CD4-positive, CD25-positive, alpha-beta regulatory T cell (primary cell): Measurements from ENCODE around the gene ADCY2. TPM values are rescaled to one million over a fixed set of nuclear protein-coding genes. Genes with fewer than 3 reads are reported as not detected.

Source experiments
- ATAC-seq, 2 donors: fragments of 150-1000 bp; cut with Tn5 transposase; one replicate each; pipeline ENCODE4 v1.10.0; 2021; ENCODE audit warnings: low read depth in 2 of 2, moderate number of reproducible peaks in 2 of 2, moderate library complexity in 1 of 2
- DNase-seq, 3 donors: peaks; one replicate each; pipeline versions ENCODE4 v3.0.0 to v3.0.0-alpha.2; 2012 to 2022; ENCODE audit warnings: mixed read lengths in 1 of 3
- H3K27ac ChIP-seq: one replicate; pipeline ENCODE4 v1.7.0; 2013; ENCODE audit warnings: mild to moderate bottlenecking, low read length; ENCODE audit not compliant: insufficient read depth, poor library complexity, severe bottlenecking
- H3K27me3 ChIP-seq: one replicate; pipeline ENCODE4 v1.7.0; 2013; ENCODE audit warnings: low read length; ENCODE audit not compliant: control insufficient read depth, insufficient read depth
- H3K36me3 ChIP-seq: one replicate; pipeline ENCODE4 v1.7.0; 2013; ENCODE audit warnings: mild to moderate bottlenecking, low read length, moderate library complexity; ENCODE audit not compliant: control insufficient read depth, insufficient read depth
- H3K4me1 ChIP-seq: 2 replicates; pipeline ENCODE4 v1.7.0; 2013; ENCODE audit warnings: mild to moderate bottlenecking, low read length; ENCODE audit not compliant: insufficient read depth, control insufficient read depth, poor library complexity, severe bottlenecking
- H3K4me3 ChIP-seq: one replicate; pipeline ENCODE4 v1.7.0; 2013; ENCODE audit warnings: low read depth, mild to moderate bottlenecking, low read length, moderate library complexity
- H3K9me3 ChIP-seq, 2 experiments: 1 replicate in 1 of 2; 2 replicates in 1 of 2; pipeline ENCODE4 v1.7.0; 2013; ENCODE audit warnings: low read length in 2 of 2, mild to moderate bottlenecking in 1 of 2, moderate library complexity in 1 of 2; ENCODE audit not compliant: control insufficient read depth in 2 of 2
- H3K27ac Mint-ChIP-seq, 3 donors: one replicate each; pipeline ENCODE4 v1.8.0; 2020 to 2022; ENCODE audit warnings: mild to moderate bottlenecking in 3 of 3, mixed read lengths in 3 of 3, moderate library complexity in 2 of 3
- H3K27me3 Mint-ChIP-seq: one replicate; pipeline ENCODE4 v1.8.0; 2022; ENCODE audit warnings: mild to moderate bottlenecking, mixed read lengths
- H3K36me3 Mint-ChIP-seq: one replicate; pipeline ENCODE4 v1.8.0; 2020; ENCODE audit warnings: mixed read lengths
- H3K4me1 Mint-ChIP-seq, 4 donors: one replicate each; pipeline ENCODE4 v1.8.0; 2020 to 2022; ENCODE audit warnings: mixed read lengths in 4 of 4, mild to moderate bottlenecking in 1 of 4
- H3K4me3 Mint-ChIP-seq, 4 donors: one replicate each; pipeline ENCODE4 v1.8.0; 2020 to 2022; ENCODE audit warnings: mild to moderate bottlenecking in 4 of 4, mixed read lengths in 4 of 4, moderate library complexity in 3 of 4
- H3K9me3 Mint-ChIP-seq, 7 donors: one replicate each; pipeline ENCODE4 v1.8.0; 2020 to 2022; ENCODE audit warnings: mixed read lengths in 7 of 7, mild to moderate bottlenecking in 3 of 7, moderate library complexity in 2 of 7
- polyA plus RNA-seq, 4 donors: library from polyadenylated mRNA; unstranded; fragments of 300-500 nt; fragmentation: Illumina TruSeq; gene quantifications; one replicate each; pipeline ENCODE4 v1.2.3, GENCODE V29; 2021
- total RNA-seq: library from RNA; stranded (reverse); gene quantifications from one replicate; pipeline ENCODE4 v1.2.3, GENCODE V29; 2022

ADCY2 gene
- total and polyA plus RNA-seq, 5 donors from 2014 or later, result not detected

DNA sequence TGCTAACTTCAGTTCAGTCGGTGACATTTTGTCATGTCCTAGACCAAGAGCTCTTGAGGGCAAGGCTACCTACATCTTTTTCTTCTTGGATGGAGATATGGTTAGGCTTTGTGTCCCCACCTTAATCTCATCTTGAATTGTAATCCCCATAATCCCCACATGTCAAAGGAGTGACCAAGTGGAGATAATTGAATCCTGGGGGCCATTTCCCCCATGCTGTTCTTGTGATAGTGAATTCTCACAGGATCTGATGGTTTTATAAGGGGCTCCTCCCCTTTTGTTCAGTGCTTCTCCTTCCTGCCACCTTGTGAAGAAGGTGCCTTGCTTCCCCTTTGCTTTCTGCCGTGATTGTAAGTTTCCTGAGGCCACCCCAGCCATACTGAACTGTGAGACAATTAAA lies 457.1 kb downstream of the ADCY2 start:
- DNase-seq, result no peak
- no peak overlapping the region for H3K27ac ChIP-seq
- H3K4me1 ChIP-seq, result peaks cover 29% of the 10 kb centered on the region
- no peak for ATAC-seq
- Mint-ChIP-seq H3K27ac (peak overlapping the region in 1 of 3 donors; percentile 5), H3K27me3 (peaks cover 45% of the 10 kb centered on the region), H3K4me3 (peak overlapping the region in 1 of 4 donors; percentile 93), H3K9me3 (peaks cover 0 to 3% (median 0%) of the 10 kb centered on the region in 7 donors), H3K36me3 (no peaks in the 10 kb centered on the region), H3K4me1 (peaks cover 12 to 29% (median 20%) of the 10 kb centered on the region in 4 donors)
- H3K4me3 ChIP-seq, result no peak overlapping the region
- H3K27me3 ChIP-seq, result peaks cover 16% of the 10 kb centered on the region
- H3K9me3 ChIP-seq, result no peaks in the 10 kb centered on the region
- H3K36me3 ChIP-seq, result no peaks in the 10 kb centered on the region

DNA sequence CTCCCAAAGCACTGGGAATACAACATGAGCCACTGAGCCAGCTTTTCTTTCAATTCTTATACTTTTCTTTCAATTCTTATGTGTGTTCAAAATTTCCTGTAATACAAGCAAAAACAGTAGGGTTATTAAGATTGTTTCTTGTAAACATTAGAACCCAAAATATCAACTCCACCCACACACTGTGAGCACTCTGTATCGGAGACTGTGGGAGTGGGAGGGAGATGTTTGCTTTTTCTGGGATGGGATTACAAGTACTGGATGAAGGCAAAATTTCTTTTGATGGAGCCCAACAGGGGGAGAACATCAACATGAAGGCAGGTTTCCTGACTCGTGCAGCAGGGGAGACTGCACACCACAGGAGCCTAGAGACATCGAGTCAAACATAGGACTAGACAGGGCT lies 459.7 kb downstream of the ADCY2 start:
- peaks cover 7% of the 10 kb centered on the region for H3K36me3 Mint-ChIP-seq

DNA sequence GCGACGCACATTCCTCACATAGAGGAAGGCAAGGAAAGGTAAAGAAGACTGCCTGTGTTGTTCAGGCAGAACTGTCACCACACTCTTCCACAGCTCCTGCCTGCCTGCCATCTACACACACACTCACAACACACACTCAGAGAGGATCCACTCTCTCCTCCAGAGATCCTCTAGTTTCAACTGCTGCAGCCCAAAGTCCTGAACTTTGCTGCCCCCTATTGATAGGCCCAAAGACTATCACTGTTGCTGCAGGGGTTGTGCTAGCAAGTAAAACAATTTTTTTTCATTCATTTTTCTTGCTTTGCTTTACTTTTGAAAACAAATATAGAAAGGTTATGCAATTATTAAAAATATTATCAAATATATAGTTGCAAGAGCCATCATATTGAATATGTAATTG lies 460.9 kb downstream of the ADCY2 start:
- no peaks in the 10 kb centered on the region for H3K9me3 ChIP-seq
- peaks cover 19 to 29% (median 23%) of the 10 kb centered on the region in 4 donors for H3K4me1 Mint-ChIP-seq
- peaks cover 24% of the 10 kb centered on the region for H3K36me3 ChIP-seq
- H3K4me3 ChIP-seq, result no peak overlapping the region
- H3K36me3 Mint-ChIP-seq, result peaks cover 12% of the 10 kb centered on the region
- no peak overlapping the region for H3K4me3 Mint-ChIP-seq
- no peaks in the 10 kb centered on the region for H3K27me3 ChIP-seq
- H3K27me3 Mint-ChIP-seq, result peaks cover 16% of the 10 kb centered on the region
- no peak overlapping the region for H3K27ac Mint-ChIP-seq
- no peak overlapping the region for H3K27ac ChIP-seq
- peak in 1 of 2 donors; percentile 40 for ATAC-seq
- peak in 1 of 3 donors; percentile 75 for DNase-seq
- peaks cover 0 to 1% (median 0%) of the 10 kb centered on the region in 7 donors for H3K9me3 Mint-ChIP-seq
- peaks cover 21% of the 10 kb centered on the region for H3K4me1 ChIP-seq

More for the DNA sequence above, 459.7 kb downstream of the ADCY2 start:
- Mint-ChIP-seq H3K27me3 (peaks cover 24% of the 10 kb centered on the region), H3K9me3 (peaks cover 0 to 1% (median 0%) of the 10 kb centered on the region in 7 donors), H3K4me1 (peaks cover 22 to 36% (median 28%) of the 10 kb centered on the region in 4 donors), H3K4me3 (peak overlapping the region in 1 of 4 donors; percentile 12), H3K27ac (no peak overlapping the region)
- H3K27ac ChIP-seq, result no peak overlapping the region
- H3K4me1 ChIP-seq, result peaks cover 29% of the 10 kb centered on the region
- H3K9me3 ChIP-seq, result no peaks in the 10 kb centered on the region
- H3K27me3 ChIP-seq, result no peaks in the 10 kb centered on the region
- ATAC-seq (no peak), DNase-seq (no peak)
- H3K36me3 ChIP-seq, result peaks cover 12% of the 10 kb centered on the region
- no peak overlapping the region for H3K4me3 ChIP-seq

DNA sequence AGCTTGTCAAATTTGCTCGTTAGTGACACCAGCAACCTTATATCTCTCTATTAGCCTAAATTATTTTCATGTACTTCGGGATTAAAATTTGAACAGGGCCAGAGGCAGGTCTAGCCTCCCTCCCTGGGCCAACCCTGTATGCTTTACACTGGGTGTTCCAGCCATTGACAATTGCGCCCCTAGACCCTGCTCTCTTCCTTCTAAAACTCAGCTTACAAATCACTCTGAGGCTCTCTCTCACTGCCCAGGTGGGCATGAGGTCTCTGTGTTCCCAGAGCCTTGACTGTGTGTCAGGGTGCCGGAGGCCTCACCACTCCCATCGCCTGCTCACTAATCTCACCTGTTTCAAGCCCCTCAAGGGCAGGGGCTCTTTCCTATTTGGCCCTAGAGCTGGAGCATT lies 461.4 kb downstream of the ADCY2 start:
- H3K4me3 Mint-ChIP-seq, result no peak overlapping the region
- no peak overlapping the region for H3K4me3 ChIP-seq
- DNase-seq (no peak), ATAC-seq (no peak)
- peaks cover 17 to 24% (median 18%) of the 10 kb centered on the region in 4 donors for H3K4me1 Mint-ChIP-seq
- peaks cover 13% of the 10 kb centered on the region for H3K36me3 Mint-ChIP-seq
- H3K9me3 ChIP-seq, result no peaks in the 10 kb centered on the region
- H3K27me3 ChIP-seq, result no peaks in the 10 kb centered on the region
- peaks cover 11% of the 10 kb centered on the region for H3K27me3 Mint-ChIP-seq
- H3K9me3 Mint-ChIP-seq, result peaks cover 0 to 1% (median 0%) of the 10 kb centered on the region in 7 donors
- H3K4me1 ChIP-seq, result peaks cover 17% of the 10 kb centered on the region
- no peak overlapping the region for H3K27ac ChIP-seq
- peak overlapping the region; percentile 63 to 71 (median 67) for H3K27ac Mint-ChIP-seq
- H3K36me3 ChIP-seq, result peaks cover 29% of the 10 kb centered on the region

DNA sequence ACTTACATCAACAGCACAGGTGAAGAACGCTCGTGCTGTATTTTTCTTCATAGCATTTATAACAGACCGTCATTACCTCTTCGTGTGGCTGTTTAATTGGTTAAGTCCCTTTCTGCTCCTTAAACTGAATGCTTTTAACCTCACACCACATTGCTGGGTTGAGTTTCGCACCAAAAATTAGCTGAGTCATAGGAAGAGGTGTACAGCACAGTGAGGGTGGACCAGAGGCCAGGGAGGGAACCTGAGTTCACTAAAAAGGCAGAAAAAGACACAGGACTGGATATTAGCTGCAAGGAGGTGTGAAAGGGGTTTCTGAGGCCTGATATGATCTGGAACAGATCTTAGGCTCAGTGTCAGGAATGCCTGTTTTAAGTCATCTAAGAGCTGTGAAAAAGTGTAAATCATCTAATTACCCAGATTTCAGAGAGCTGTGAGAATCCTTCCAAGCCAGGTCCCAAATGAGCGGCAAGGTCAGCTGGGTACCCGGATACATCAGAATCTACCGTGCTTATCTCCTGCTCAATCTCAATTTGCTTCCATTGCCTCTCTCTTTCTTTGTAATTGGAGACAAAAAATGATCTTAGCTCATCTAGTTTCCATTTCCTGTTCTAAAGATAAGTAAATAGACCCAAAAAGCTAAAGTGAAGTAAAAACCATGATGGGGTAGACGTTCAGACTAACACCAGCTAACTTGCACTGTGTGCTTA lies 462.1 kb downstream of the ADCY2 start:
- Histone ChIP-seq H3K4me1 (peaks cover 14% of the 10 kb centered on the region), H3K4me3 (peak overlapping the region; percentile 27), H3K27me3 (no peaks in the 10 kb centered on the region), H3K9me3 (no peaks in the 10 kb centered on the region), H3K27ac (peak overlapping the region; percentile 44), H3K36me3 (peaks cover 37% of the 10 kb centered on the region)
- H3K4me3 Mint-ChIP-seq, result peak overlapping the region in 3 of 4 donors; percentile 3 to 42 (median 19)
- ATAC-seq (peak; percentile 58 to 64), DNase-seq (peak in 1 of 3 donors; percentile 64)
- peaks cover 16% of the 10 kb centered on the region for H3K36me3 Mint-ChIP-seq
- peaks cover 3% of the 10 kb centered on the region for H3K27me3 Mint-ChIP-seq
- peaks cover 14 to 20% (median 16%) of the 10 kb centered on the region in 4 donors for H3K4me1 Mint-ChIP-seq
- peaks cover 0 to 1% (median 0%) of the 10 kb centered on the region in 7 donors for H3K9me3 Mint-ChIP-seq
- peak overlapping the region; percentile 71 to 90 (median 71) for H3K27ac Mint-ChIP-seq

DNA sequence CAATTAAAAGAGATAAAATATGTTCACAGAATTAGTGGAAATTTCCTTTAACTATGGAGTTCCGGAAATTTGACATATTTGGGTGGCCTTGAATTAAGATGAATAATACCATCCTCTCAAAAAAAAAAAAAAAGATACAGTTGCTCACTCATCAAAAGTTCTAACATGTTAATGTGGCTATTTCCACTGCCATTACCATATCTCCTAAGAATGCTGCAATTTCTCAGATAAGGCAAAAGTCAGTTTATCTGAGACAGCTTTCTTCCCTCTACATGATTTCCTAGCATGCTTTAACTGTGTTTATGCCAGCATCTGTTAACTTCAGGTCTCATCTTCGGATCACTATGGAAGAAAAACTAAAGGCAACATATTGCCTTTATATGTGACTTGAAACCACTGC lies 470.3 kb downstream of the ADCY2 start:
- Mint-ChIP-seq H3K9me3 (no peaks in the 10 kb centered on the region), H3K36me3 (peaks cover 33% of the 10 kb centered on the region), H3K27me3 (no peaks in the 10 kb centered on the region), H3K4me1 (peaks cover 12 to 56% (median 25%) of the 10 kb centered on the region in 4 donors), H3K4me3 (peak overlapping the region in 1 of 4 donors; percentile 93), H3K27ac (peak overlapping the region in 1 of 3 donors; percentile 32)
- DNase-seq (no peak), ATAC-seq (no peak)
- Histone ChIP-seq H3K27ac (no peak overlapping the region), H3K27me3 (no peaks in the 10 kb centered on the region), H3K9me3 (no peaks in the 10 kb centered on the region), H3K36me3 (peaks cover 35% of the 10 kb centered on the region), H3K4me3 (no peak overlapping the region), H3K4me1 (peaks cover 31% of the 10 kb centered on the region)

DNA sequence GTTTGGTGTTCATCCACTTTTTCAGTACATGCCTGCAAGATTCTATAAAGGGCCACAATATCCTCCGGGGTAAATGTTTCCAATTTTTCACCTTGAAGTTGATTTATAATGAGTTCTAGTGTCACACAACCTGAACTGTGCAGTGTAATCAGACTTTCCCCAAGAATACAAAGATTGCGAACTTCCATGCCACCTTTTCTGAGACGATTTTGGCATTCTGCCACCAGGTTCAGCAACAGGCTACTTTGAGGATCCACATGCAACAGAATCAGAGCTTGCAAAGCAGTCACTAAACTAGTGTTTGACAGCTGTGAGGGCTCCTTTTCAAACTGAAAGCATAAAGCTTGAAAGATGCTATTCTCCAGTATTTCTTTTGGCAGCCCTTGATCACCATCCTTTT lies 471.3 kb downstream of the ADCY2 start:
- H3K4me1 ChIP-seq, result peaks cover 40% of the 10 kb centered on the region
- Mint-ChIP-seq H3K4me1 (peaks cover 18 to 66% (median 34%) of the 10 kb centered on the region in 4 donors), H3K27ac (peak overlapping the region in 1 of 3 donors; percentile 47), H3K36me3 (peaks cover 26% of the 10 kb centered on the region), H3K9me3 (no peaks in the 10 kb centered on the region), H3K27me3 (no peaks in the 10 kb centered on the region), H3K4me3 (peak overlapping the region; percentile 11 to 93 (median 64))
- DNase-seq, result no peak
- ATAC-seq, result no peak
- no peak overlapping the region for H3K27ac ChIP-seq
- H3K27me3 ChIP-seq, result no peaks in the 10 kb centered on the region
- H3K4me3 ChIP-seq, result peak overlapping the region; percentile 94
- peaks cover 24% of the 10 kb centered on the region for H3K36me3 ChIP-seq
- no peaks in the 10 kb centered on the region for H3K9me3 ChIP-seq
